Esophagus mucosa (tissue), 1 donor: ENCODE results near the gene KRT6C. TPM values are rescaled to one million over a fixed set of nuclear protein-coding genes. Genes with fewer than 3 reads are reported as not detected.
"Not testable (repeated sequence)": the region's sequence is repeated elsewhere in the genome, so short reads cannot be mapped to it uniquely, and the experiment has no call there.

ENCODE experiments used
- ATAC-seq: fragments of 200-7000 bp; cut with Tn5 transposase; one replicate; pipeline ENCODE4 v1.9.1; 2020
- total RNA-seq: library from RNA; stranded (reverse); gene quantifications from one replicate; pipeline ENCODE4 v1.2.4, GENCODE V29; 2023
- donor health status: DM: yes; HTN: yes; CAD: no.

KRT6C gene
- 2,886 TPM for total RNA-seq

GRCh38 chr12:52473768-52474167 is at the start of gene KRT6C:
Gene KRT6C (minus strand): TSS chr12:52473805. CDS start chr12:52473737, 68 bp downstream.
- ATAC-seq, result peak; percentile 85

GRCh38 chr12:52522346-52523011 is 48.9 kb upstream of the KRT6C start:
- ATAC-seq, result peak; percentile 39

- ATAC-seq, result peak; percentile 1
These were observed 48.1 kb upstream of the KRT6C start for GRCh38 chr12:52521568-52522266.

- ATAC-seq, result peak; percentile 41
These were observed 47.6 kb upstream of the KRT6C start for GRCh38 chr12:52521175-52521567.

- peak; percentile 59 for ATAC-seq
These were observed 46.4 kb upstream of the KRT6C start, which contains the start of gene KRT5 for GRCh38 chr12:52519826-52520662. Gene KRT5 (minus strand): TSS chr12:52520394. CDS start chr12:52520296, 98 bp downstream.

GRCh38 chr12:52519387-52519703 is 45.7 kb upstream of the KRT6C start:
- ATAC-seq, result no peak

GRCh38 chr12:52518574-52519386 is 45.2 kb upstream of the KRT6C start:
- ATAC-seq, result no peak

- no peak for ATAC-seq
These were observed 44.3 kb upstream of the KRT6C start for GRCh38 chr12:52517888-52518287.

- ATAC-seq, result no peak
These were observed 43.6 kb upstream of the KRT6C start for GRCh38 chr12:52517005-52517835.

GRCh38 chr12:52515927-52516831 is 42.6 kb upstream of the KRT6C start:
- ATAC-seq, result peak; percentile 4

GRCh38 chr12:52515319-52515646 is 41.7 kb upstream of the KRT6C start:
- ATAC-seq, result peak; percentile 16

GRCh38 chr12:52514471-52515318 is 41.1 kb upstream of the KRT6C start:
- peak; percentile 2 for ATAC-seq

GRCh38 chr12:52513736-52514135 is 40.1 kb upstream of the KRT6C start:
- ATAC-seq, result peak; percentile 30

- ATAC-seq, result peak; percentile 3
These were observed 34.6 kb upstream of the KRT6C start for GRCh38 chr12:52508211-52508610.

GRCh38 chr12:52506858-52507715 is 33.5 kb upstream of the KRT6C start:
- ATAC-seq, result peak; percentile 46

GRCh38 chr12:52502877-52503276 is 29.3 kb upstream of the KRT6C start:
- ATAC-seq, result no peak

- no peak for ATAC-seq
These were observed 27.9 kb upstream of the KRT6C start for GRCh38 chr12:52501490-52501889.

GRCh38 chr12:52500574-52500973 is 27.0 kb upstream of the KRT6C start:
- not testable (repeated sequence) for ATAC-seq
